GM19397 (cell line): Measurements from ENCODE around the gene DGKA.
A peak's percentile ranks its signal among the peaks of the same experiment; 100 is the strongest.

Experiments
- ATAC-seq: cut with Tn5 transposase; IDR thresholded peaks from one replicate; pipeline ENCODE4 v1.9.1; 2021; ENCODE audit warnings: mild to moderate bottlenecking, moderate library complexity; ENCODE audit not compliant: unreplicated experiment

The DGKA gene

GRCh38 chr12:55931317-55931779 lies 386 bp downstream of the DGKA start:
- no peak for ATAC-seq

GRCh38 chr12:55931780-55932550 lies 1.0 kb downstream of the DGKA start:
- ATAC-seq = no peak

- ATAC-seq = no peak
Measured at GRCh38 chr12:55932551-55932910, 1.6 kb downstream of the DGKA start.

GRCh38 chr12:55933169-55933798 lies 2.3 kb downstream of the DGKA start:
- no peak for ATAC-seq

- ATAC-seq = no peak
Measured at GRCh38 chr12:55933799-55934742, 3.1 kb downstream of the DGKA start.

- no peak for ATAC-seq
Measured at GRCh38 chr12:55934773-55935172, 3.8 kb downstream of the DGKA start.

- ATAC-seq = no peak
Measured at GRCh38 chr12:55935738-55936151, 4.8 kb downstream of the DGKA start.

- no peak for ATAC-seq
Measured at GRCh38 chr12:55937981-55938380, 7.0 kb downstream of the DGKA start.

GRCh38 chr12:55938826-55939501 lies 8.0 kb downstream of the DGKA start:
- ATAC-seq = no peak

- ATAC-seq = peak; percentile 89
Measured at GRCh38 chr12:55940065-55940732, 9.2 kb downstream of the DGKA start.

- no peak for ATAC-seq
Measured at GRCh38 chr12:55942055-55942454, 11.1 kb downstream of the DGKA start.

- ATAC-seq = no peak
Measured at GRCh38 chr12:55942577-55943136, 11.7 kb downstream of the DGKA start.

- no peak for ATAC-seq
Measured at GRCh38 chr12:55946553-55946952, 15.6 kb downstream of the DGKA start.

GRCh38 chr12:55955344-55955743 lies 24.4 kb downstream of the DGKA start:
- no peak for ATAC-seq

GRCh38 chr12:55955800-55956508 lies 25.0 kb downstream of the DGKA start:
- no peak for ATAC-seq

GRCh38 chr12:55957106-55957859 lies 26.3 kb downstream of the DGKA start:
- ATAC-seq = no peak

- no peak for ATAC-seq
Measured at GRCh38 chr12:55963760-55964159, 32.8 kb downstream of the DGKA start.

GRCh38 chr12:55965240-55965639 lies 34.3 kb downstream of the DGKA start:
- ATAC-seq = no peak
